Ishikawa (cell line): ENCODE measurements around the gene CACNB2.

Experiments used
- CEBPB ChIP-seq: IDR thresholded peaks from 2 replicates; pipeline ENCODE4 v1.6.1; 2012
- CREB1 ChIP-seq: IDR thresholded peaks from 2 replicates; pipeline ENCODE4 v1.6.1; 2012; ENCODE audit warnings: low read depth
- EP300 ChIP-seq: IDR thresholded peaks from 2 replicates; pipeline ENCODE4 v1.6.1; 2012; ENCODE audit warnings: borderline replicate concordance
- FOXM1 ChIP-seq: IDR thresholded peaks from 2 replicates; pipeline ENCODE4 v1.6.1; 2012; ENCODE audit warnings: low read depth, borderline replicate concordance
- NFIC ChIP-seq: IDR thresholded peaks from 2 replicates; pipeline ENCODE4 v1.6.1; 2012
- REST ChIP-seq: IDR thresholded peaks from 2 replicates; pipeline ENCODE4 v1.6.1; 2012; ENCODE audit warnings: low read depth, mild to moderate bottlenecking
- TAF1 ChIP-seq: IDR thresholded peaks from 2 replicates; pipeline ENCODE4 v1.6.1; 2012; ENCODE audit warnings: low read depth, mild to moderate bottlenecking
- TCF12 ChIP-seq: IDR thresholded peaks from 2 replicates; pipeline ENCODE4 v1.6.1; 2012; ENCODE audit warnings: low read depth
- YY1 ChIP-seq: IDR thresholded peaks from 2 replicates; pipeline ENCODE4 v1.6.1; 2012; ENCODE audit warnings: low read depth
- ZBTB7A ChIP-seq: IDR thresholded peaks from 2 replicates; pipeline ENCODE4 v1.6.1; 2012; ENCODE audit warnings: low read depth
- TF ChIP-seq, protein P1 (sequence below): IDR thresholded peaks from 2 replicates; pipeline ENCODE4 v1.6.1; 2012

- TF ChIP-seq CEBPB: no peak
- no peak for TF ChIP-seq EP300
- no peak for TF ChIP-seq REST
- no peak for TF ChIP-seq YY1
- no peak for TF ChIP-seq CREB1
- TF ChIP-seq TAF1: no peak
- no peak for TF ChIP-seq TCF12
- no peak for TF ChIP-seq ZBTB7A
- TF ChIP-seq FOXM1: no peak
- TF ChIP-seq, protein P1, sequence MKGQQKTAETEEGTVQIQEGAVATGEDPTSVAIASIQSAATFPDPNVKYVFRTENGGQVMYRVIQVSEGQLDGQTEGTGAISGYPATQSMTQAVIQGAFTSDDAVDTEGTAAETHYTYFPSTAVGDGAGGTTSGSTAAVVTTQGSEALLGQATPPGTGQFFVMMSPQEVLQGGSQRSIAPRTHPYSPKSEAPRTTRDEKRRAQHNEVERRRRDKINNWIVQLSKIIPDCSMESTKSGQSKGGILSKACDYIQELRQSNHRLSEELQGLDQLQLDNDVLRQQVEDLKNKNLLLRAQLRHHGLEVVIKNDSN: no peak
- no peak for TF ChIP-seq NFIC
Measured at GRCh38 chr10:18439601-18440000, 299.4 kb downstream of the CACNB2 start.
